ENCODE data around the gene LEFTY1.

LEFTY1 gene

DNA sequence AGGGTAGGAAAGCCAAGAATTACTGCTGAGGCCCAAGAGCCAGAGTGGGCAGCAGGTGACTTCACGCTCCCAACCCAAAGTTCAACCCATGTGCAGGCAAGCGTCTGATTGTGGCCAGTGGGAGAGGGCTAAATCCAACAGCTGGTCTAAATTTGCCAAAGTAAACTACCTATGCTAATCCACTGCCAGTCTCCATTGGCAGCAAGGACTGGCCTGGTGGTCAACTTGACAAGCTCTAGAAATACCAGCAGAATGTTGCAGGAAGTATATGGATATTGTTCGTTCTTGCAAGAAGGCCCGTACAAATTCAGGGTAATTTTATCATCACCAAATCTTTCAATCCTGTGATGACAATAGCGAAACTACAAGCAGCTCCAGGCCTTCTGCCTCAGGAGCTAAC lies 8.3 kb downstream of the LEFTY1 start:
- H3K4me3 ChIP-seq (ENCODE audit: low read length), result no peak overlapping the region
- H3K27me3 ChIP-seq (ENCODE audit: low read depth, low read length), result no peaks in the 10 kb centered on the region
- no peaks in the 10 kb centered on the region for H3K9me3 ChIP-seq (ENCODE audit: insufficient read depth, low read length)
- no peak overlapping the region for H3K9ac ChIP-seq (ENCODE audit: low read length)
- TF ChIP-seq, protein P1, sequence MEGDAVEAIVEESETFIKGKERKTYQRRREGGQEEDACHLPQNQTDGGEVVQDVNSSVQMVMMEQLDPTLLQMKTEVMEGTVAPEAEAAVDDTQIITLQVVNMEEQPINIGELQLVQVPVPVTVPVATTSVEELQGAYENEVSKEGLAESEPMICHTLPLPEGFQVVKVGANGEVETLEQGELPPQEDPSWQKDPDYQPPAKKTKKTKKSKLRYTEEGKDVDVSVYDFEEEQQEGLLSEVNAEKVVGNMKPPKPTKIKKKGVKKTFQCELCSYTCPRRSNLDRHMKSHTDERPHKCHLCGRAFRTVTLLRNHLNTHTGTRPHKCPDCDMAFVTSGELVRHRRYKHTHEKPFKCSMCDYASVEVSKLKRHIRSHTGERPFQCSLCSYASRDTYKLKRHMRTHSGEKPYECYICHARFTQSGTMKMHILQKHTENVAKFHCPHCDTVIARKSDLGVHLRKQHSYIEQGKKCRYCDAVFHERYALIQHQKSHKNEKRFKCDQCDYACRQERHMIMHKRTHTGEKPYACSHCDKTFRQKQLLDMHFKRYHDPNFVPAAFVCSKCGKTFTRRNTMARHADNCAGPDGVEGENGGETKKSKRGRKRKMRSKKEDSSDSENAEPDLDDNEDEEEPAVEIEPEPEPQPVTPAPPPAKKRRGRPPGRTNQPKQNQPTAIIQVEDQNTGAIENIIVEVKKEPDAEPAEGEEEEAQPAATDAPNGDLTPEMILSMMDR (IDR thresholded peaks at IDR 0.05; ENCODE audit: low read depth, low read length), result no peak
- H3K4me2 ChIP-seq (ENCODE audit: low read length), result peak overlapping the region; percentile 81; the same call in 1 of the 2 replicates
- no peaks in the 10 kb centered on the region for H4K20me1 ChIP-seq (ENCODE audit: insufficient read depth, low read length)
- H2AFZ ChIP-seq (ENCODE audit: low read depth, low read length), result no peak overlapping the region
- H3K27ac ChIP-seq (ENCODE audit: low read length), result no peak overlapping the region
- peaks cover 13% of the 10 kb centered on the region for H3K4me1 ChIP-seq (ENCODE audit: low read length)
- H3K79me2 ChIP-seq (ENCODE audit: low read length), result peaks cover 13% of the 10 kb centered on the region; the same call in 1 of the 2 replicates
- peaks cover 7% of the 10 kb centered on the region for H3K36me3 ChIP-seq (replicated peaks; ENCODE audit: low read depth, low read length)

- peaks cover 7% of the 10 kb centered on the region for H3K36me3 ChIP-seq (replicated peaks; ENCODE audit: low read depth, low read length)
- H4K20me1 ChIP-seq (ENCODE audit: insufficient read depth, low read length), result no peaks in the 10 kb centered on the region
- H3K27me3 ChIP-seq (ENCODE audit: low read depth, low read length), result no peaks in the 10 kb centered on the region
- no peak overlapping the region for H2AFZ ChIP-seq (ENCODE audit: low read depth, low read length)
- no peak overlapping the region for H3K4me2 ChIP-seq (ENCODE audit: low read length)
- no peak for TF ChIP-seq EZH2phosphoT487 (IDR thresholded peaks at IDR 0.05; ENCODE audit: low read depth)
- TF ChIP-seq, protein P1 (IDR thresholded peaks at IDR 0.05; ENCODE audit: low read depth, low read length), result no peak
- peaks cover 13% of the 10 kb centered on the region for H3K4me1 ChIP-seq (ENCODE audit: low read length)
- H3K9me3 ChIP-seq (ENCODE audit: insufficient read depth, low read length), result no peaks in the 10 kb centered on the region
- H3K27ac ChIP-seq (ENCODE audit: low read length), result no peak overlapping the region
- peaks cover 13% of the 10 kb centered on the region; the same call in 1 of the 2 replicates for H3K79me2 ChIP-seq (ENCODE audit: low read length)
- H3K4me3 ChIP-seq (ENCODE audit: low read length), result no peak overlapping the region
- H3K9ac ChIP-seq (ENCODE audit: low read length), result no peak overlapping the region
These were observed 8.7 kb downstream of the LEFTY1 start for GRCh38 chr1:225880222-225880588.

DNA sequence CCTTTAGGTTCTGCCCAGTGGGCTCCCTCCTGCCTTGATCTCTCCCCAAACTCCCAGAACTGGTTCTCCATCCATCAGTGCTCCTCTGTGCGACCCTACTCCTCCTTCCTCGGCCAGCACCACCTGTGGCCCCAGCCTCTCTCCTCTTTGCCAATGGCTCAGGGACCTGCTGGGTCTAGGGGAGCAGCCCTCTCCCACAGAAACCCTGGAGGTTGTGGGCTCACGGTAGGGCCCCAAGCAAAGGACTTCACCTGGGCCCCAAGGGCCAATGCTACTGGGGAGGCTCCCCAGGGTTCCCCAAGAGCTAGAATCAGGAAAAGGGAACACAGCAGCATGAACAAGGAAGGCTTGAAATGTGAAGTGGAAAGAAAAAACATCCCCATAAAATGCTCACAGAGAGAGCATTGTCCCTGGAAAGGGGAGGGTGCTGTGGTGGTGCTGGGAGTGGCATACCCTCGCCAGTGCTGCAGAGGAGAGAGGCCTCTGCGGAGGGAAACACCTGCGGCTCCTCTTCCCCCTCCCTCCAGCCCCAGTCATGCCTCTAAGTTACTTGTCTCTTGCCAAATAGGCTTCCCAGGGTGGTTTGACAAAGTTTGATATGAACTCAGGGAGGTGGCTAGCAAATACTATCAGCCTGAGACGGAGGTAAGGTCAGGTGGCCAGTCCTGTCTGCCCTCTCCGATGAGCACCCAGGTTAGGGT lies 9.3 kb downstream of the LEFTY1 start:
- Histone ChIP-seq H2AFZ (ENCODE audit: low read depth, low read length) (no peak overlapping the region), H3K4me3 (ENCODE audit: low read length) (no peak overlapping the region), H3K36me3 (replicated peaks; ENCODE audit: low read depth, low read length) (peaks cover 10% of the 10 kb centered on the region), H4K20me1 (ENCODE audit: insufficient read depth, low read length) (no peaks in the 10 kb centered on the region), H3K27ac (ENCODE audit: low read length) (no peak overlapping the region), H3K4me2 (ENCODE audit: low read length) (no peak overlapping the region), H3K79me2 (ENCODE audit: low read length) (peaks cover 13% of the 10 kb centered on the region; the same call in 1 of the 2 replicates), H3K9me3 (ENCODE audit: insufficient read depth, low read length) (no peaks in the 10 kb centered on the region), H3K27me3 (ENCODE audit: low read depth, low read length) (no peaks in the 10 kb centered on the region), H3K9ac (ENCODE audit: low read length) (no peak overlapping the region), H3K4me1 (ENCODE audit: low read length) (peaks cover 13% of the 10 kb centered on the region)
- TF ChIP-seq EZH2phosphoT487 (IDR thresholded peaks at IDR 0.05; ENCODE audit: low read depth), result no peak
- TF ChIP-seq, protein P1 (IDR thresholded peaks at IDR 0.05; ENCODE audit: low read depth, low read length), result no peak

- Histone ChIP-seq H3K36me3 (replicated peaks; ENCODE audit: low read depth, low read length) (peaks cover 11% of the 10 kb centered on the region), H3K4me2 (ENCODE audit: low read length) (no peak overlapping the region), H3K79me2 (ENCODE audit: low read length) (peaks cover 13% of the 10 kb centered on the region; the same call in 1 of the 2 replicates), H3K27ac (ENCODE audit: low read length) (no peak overlapping the region), H4K20me1 (ENCODE audit: insufficient read depth, low read length) (no peaks in the 10 kb centered on the region), H3K4me3 (ENCODE audit: low read length) (no peak overlapping the region), H3K4me1 (ENCODE audit: low read length) (peaks cover 8% of the 10 kb centered on the region; the same call in 1 of the 2 replicates), H2AFZ (ENCODE audit: low read depth, low read length) (no peak overlapping the region), H3K9ac (ENCODE audit: low read length) (no peak overlapping the region), H3K27me3 (ENCODE audit: low read depth, low read length) (no peaks in the 10 kb centered on the region), H3K9me3 (ENCODE audit: insufficient read depth, low read length) (no peaks in the 10 kb centered on the region)
- TF ChIP-seq, protein P1 (IDR thresholded peaks at IDR 0.05; ENCODE audit: low read depth, low read length), result no peak
- TF ChIP-seq EZH2phosphoT487 (IDR thresholded peaks at IDR 0.05; ENCODE audit: low read depth), result no peak
These were observed 10.7 kb downstream of the LEFTY1 start for GRCh38 chr1:225878282-225878681.
